ENCODE data around the gene TRIO.
A peak's percentile ranks its signal among the peaks of the same experiment; 100 is the strongest.

Gene TRIO

GRCh38 chr5:14252793-14253192 lies 109.7 kb downstream of the TRIO start:
- DNase-seq = no peak

GRCh38 chr5:14254686-14255085 lies 111.5 kb downstream of the TRIO start:
- no peak for DNase-seq

- DNase-seq = no peak
Observed at GRCh38 chr5:14256026-14256690, 113.0 kb downstream of the TRIO start.

GRCh38 chr5:14256756-14257393 lies 113.7 kb downstream of the TRIO start:
- no peak for DNase-seq

- no peak for DNase-seq
Observed at GRCh38 chr5:14257995-14258403, 114.9 kb downstream of the TRIO start.

- no peak for DNase-seq
Observed at GRCh38 chr5:14258840-14259239, 115.7 kb downstream of the TRIO start.

GRCh38 chr5:14260637-14261036 lies 117.5 kb downstream of the TRIO start:
- no peak for DNase-seq

GRCh38 chr5:14261235-14261634 lies 118.1 kb downstream of the TRIO start:
- DNase-seq = no peak

GRCh38 chr5:14261856-14262611 lies 118.9 kb downstream of the TRIO start:
- no peak for DNase-seq

GRCh38 chr5:14263113-14263512 lies 120.0 kb downstream of the TRIO start:
- no peak for DNase-seq

GRCh38 chr5:14263699-14264098 lies 120.6 kb downstream of the TRIO start:
- no peak for DNase-seq

GRCh38 chr5:14264605-14265316 lies 121.6 kb downstream of the TRIO start:
- peak; percentile 36 to 82 for DNase-seq

- no peak for DNase-seq
Observed at GRCh38 chr5:14265570-14265969, 122.4 kb downstream of the TRIO start.

- no peak for DNase-seq
Observed at GRCh38 chr5:14266171-14266570, 123.0 kb downstream of the TRIO start.

GRCh38 chr5:14266686-14267085 lies 123.5 kb downstream of the TRIO start:
- DNase-seq = no peak

- DNase-seq = no peak
Observed at GRCh38 chr5:14267166-14267838, 124.2 kb downstream of the TRIO start.

- DNase-seq = no peak
Observed at GRCh38 chr5:14267991-14268708, 125.0 kb downstream of the TRIO start.

GRCh38 chr5:14268738-14269137 lies 125.6 kb downstream of the TRIO start:
- peak in 1 of 2 experiments; percentile 35 for DNase-seq

GRCh38 chr5:14269395-14269794 lies 126.3 kb downstream of the TRIO start:
- DNase-seq = no peak

GRCh38 chr5:14270209-14270702 lies 127.1 kb downstream of the TRIO start:
- DNase-seq = peak; percentile 54 to 80

GRCh38 chr5:14272548-14273205 lies 129.5 kb downstream of the TRIO start:
- no peak for DNase-seq

All from cerebellar nuclear complex (tissue), 1 donor.